Prostate gland (tissue), 2 donors: ENCODE measurements around the gene SH2D2A. TPM values are rescaled to one million over a fixed set of nuclear protein-coding genes. Genes with fewer than 3 reads are reported as not detected.

ENCODE experiments used
- DNase-seq: peaks from one replicate; pipeline ENCODE4 v3.0.0-alpha.2; 2019; ENCODE audit warnings: low spot score
- H3K27ac ChIP-seq, 2 donors: fragments of 200-600 bp; sonication (generic); 2 replicates each; pipeline ENCODE4 v1.5.1; 2017 to 2019
- H3K27me3 ChIP-seq: fragments of 200-600 bp; sonication (generic); replicated peaks from 2 replicates; pipeline ENCODE4 v1.5.1; 2019; ENCODE audit not compliant: insufficient read depth
- H3K36me3 ChIP-seq, 2 donors: fragments of 200-600 bp; sonication (generic); 1 replicate in 1 of 2; 2 replicates in 1 of 2; pipeline versions ENCODE4 v1.5.1 to v1.8.1; 2017 to 2019
- H3K4me1 ChIP-seq: fragments of 200-600 bp; sonication (generic); replicated peaks from 2 replicates; pipeline ENCODE4 v1.5.1; 2019
- H3K4me3 ChIP-seq, 2 donors: fragments of 200-600 bp; sonication (generic); 2 replicates each; pipeline ENCODE4 v1.5.1; 2017 to 2019
- H3K9me3 ChIP-seq: fragments of 200-600 bp; sonication (generic); 2 replicates; pipeline ENCODE4 v1.5.1; 2017
- CTCF ChIP-seq, 4 experiments: fragments of 200-600 bp in 2 of 4; fragments of 450-650 bp in 2 of 4; sonication (generic) in 2 of 4; IDR thresholded peaks; 1 replicate in 3 of 4; 2 replicates in 1 of 4; pipeline ENCODE4 v1.5.1; 2016 to 2019; ENCODE audit warnings: antibody characterized with exemption in 4 of 4, mild to moderate bottlenecking in 2 of 4, moderate library complexity in 2 of 4
- POLR2A ChIP-seq: fragments of 450-650 bp; IDR thresholded peaks from one replicate; pipeline ENCODE4 v1.6.1; 2016; ENCODE audit warnings: antibody characterized with exemption, mild to moderate bottlenecking
- POLR2AphosphoS5 ChIP-seq: sonication (generic); formaldehyde crosslinking; IDR thresholded peaks from one replicate; pipeline ENCODE4 v1.6.1; 2017; ENCODE audit warnings: antibody characterized with exemption
- WGBS: methylation state at CpG from one replicate; pipeline ENCODE4 v1.1.5; 2018; 5-methylcytosine and 5-hydroxymethylcytosine counted together
- intact Hi-C: fragments of 100-400 bp; cut with DNase I; formaldehyde crosslinking; loops from one replicate; pipeline ENCODE4 v1.14.2; 2022
- total RNA-seq, 2 donors: library from RNA; depleted of rRNA; stranded (reverse); fragments of >200 nt; gene quantifications; one replicate each; pipeline ENCODE4 v1.1.0, GENCODE V29; 2016

SH2D2A gene
- total RNA-seq, 2 donors from 2014 or later: 0.80 TPM; not detected in 1

DNA sequence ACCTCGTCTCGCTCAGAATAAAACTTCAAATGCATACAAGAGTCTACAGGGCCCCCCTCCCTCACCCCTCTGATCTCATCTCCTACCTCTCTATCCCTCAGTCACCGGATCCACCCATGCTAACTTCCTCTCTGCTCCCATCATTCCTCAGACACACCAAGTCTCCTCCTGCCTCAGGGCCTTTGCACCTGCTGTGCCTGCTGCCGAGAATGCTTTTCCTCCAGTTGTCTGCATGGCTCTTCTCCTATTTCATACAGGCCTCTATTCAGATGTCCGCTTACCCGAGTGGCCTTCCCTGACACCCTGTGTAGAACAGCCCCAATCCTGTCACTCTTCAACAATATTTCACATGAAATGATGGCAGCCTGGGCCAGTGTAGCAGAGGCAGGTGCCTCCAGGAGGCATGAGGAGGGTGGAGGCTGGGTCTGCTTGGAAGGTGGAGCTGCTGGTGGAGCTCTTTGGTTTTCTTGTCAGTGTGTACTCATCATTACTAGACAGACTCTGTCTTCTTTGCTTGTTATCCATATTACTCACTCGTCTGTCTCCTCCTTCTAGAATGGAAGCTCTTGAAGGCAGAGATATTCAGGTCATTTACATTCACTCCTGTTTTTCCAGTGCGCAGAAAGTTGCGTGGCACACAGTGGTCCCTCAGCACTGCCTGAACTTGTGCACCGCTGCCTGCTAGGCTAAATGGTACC lies 4.2 kb downstream of the SH2D2A start:
- intact Hi-C loops: no loop called here
- Histone ChIP-seq H3K4me1 (peaks cover 5% of the 10 kb centered on the region), H3K36me3 (no peaks in the 10 kb centered on the region), H3K27me3 (no peaks in the 10 kb centered on the region), H3K27ac (no peak overlapping the region), H3K4me3 (no peak overlapping the region), H3K9me3 (no peaks in the 10 kb centered on the region)
- 95% methylated on average over 10 of the region's 10 CpGs for WGBS
- no peak for DNase-seq
- TF ChIP-seq CTCF (IDR thresholded peaks at IDR 0.05) (no peak), POLR2A (no peak), POLR2AphosphoS5 (no peak)

DNA sequence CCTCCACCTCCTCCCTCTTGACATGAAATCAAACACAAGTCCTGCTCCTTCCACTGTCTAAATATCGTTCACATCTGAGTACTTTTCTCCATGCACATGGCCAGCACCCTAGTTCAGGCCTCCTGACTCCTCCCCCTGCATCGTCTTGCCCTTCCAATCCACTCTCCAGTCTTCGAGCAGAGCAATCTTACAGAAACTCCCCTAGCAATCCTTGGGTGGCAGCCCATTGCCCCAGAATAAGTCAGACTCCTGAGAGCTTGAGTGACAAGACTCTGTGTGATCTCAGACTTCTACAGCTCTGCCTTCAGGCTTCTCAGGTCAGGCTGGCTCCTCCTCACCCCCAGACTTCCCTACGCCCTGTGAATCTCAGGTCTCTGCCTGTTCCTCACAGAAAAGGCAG lies 5.5 kb downstream of the SH2D2A start:
- 64% methylated on average over 4 of the region's 4 CpGs for WGBS
- Histone ChIP-seq H3K27ac (no peak overlapping the region), H3K4me1 (peaks cover 5% of the 10 kb centered on the region), H3K4me3 (no peak overlapping the region), H3K9me3 (no peaks in the 10 kb centered on the region), H3K36me3 (no peaks in the 10 kb centered on the region), H3K27me3 (no peaks in the 10 kb centered on the region)
- TF ChIP-seq POLR2AphosphoS5 (no peak), CTCF (IDR thresholded peaks at IDR 0.05) (no peak), POLR2A (no peak)
- intact Hi-C loops: no loop called here
- DNase-seq: no peak

DNA sequence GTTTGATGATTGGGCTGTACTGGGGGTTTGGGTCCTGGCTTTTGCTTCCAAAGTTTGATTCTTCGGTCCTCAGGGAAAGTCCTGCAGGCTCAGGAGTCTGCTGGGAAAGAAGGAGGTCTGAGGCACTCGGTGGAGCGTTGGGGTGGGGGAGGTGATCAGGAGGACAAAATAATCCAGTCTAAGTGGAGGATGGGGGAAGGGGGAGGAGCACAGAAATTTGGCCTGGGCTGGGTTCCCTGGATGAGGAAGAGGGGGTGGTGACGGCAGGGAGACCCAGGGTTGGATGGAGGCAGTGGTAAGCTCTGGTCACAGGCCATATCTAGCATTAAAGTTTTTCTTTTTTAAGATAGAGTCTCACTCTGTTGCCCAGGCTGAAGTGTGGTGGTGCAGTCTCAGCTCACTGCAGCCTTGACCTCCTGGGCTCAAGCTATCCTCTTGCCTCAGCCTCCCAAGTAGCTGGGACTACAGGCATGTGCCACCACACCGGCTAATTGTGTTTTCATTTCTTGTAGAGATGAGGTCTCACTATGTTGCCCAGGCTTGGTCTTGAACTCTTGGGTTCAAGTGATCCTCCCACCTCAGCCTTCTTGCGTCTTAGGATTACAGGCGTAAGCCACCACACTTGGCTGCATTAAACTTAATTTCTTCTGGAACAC lies 6.8 kb downstream of the SH2D2A start:
- no peaks in the 10 kb centered on the region for H3K9me3 ChIP-seq
- TF ChIP-seq CTCF (IDR thresholded peaks at IDR 0.05) (no peak), POLR2A (no peak), POLR2AphosphoS5 (no peak)
- intact Hi-C loops: no loop called here
- peaks cover 9% of the 10 kb centered on the region for H3K4me1 ChIP-seq
- WGBS: 92% methylated on average over 7 of the region's 7 CpGs
- H3K36me3 ChIP-seq: no peaks in the 10 kb centered on the region
- H3K27ac ChIP-seq: no peak overlapping the region
- H3K4me3 ChIP-seq: no peak overlapping the region
- DNase-seq: no peak
- no peaks in the 10 kb centered on the region for H3K27me3 ChIP-seq

- no peak overlapping the region for H3K27ac ChIP-seq
- 95% methylated on average over 10 of the region's 10 CpGs for WGBS
Observed at GRCh38 chr1:156809281-156809680, 7.4 kb downstream of the SH2D2A start.

More at GRCh38 chr1:156809281-156809680, 7.4 kb downstream of the SH2D2A start:
- no peaks in the 10 kb centered on the region for H3K9me3 ChIP-seq
- H3K36me3 ChIP-seq: no peaks in the 10 kb centered on the region
- intact Hi-C loops: no loop called here
- no peak for DNase-seq
- peaks cover 9% of the 10 kb centered on the region for H3K4me1 ChIP-seq
- TF ChIP-seq POLR2AphosphoS5 (no peak), CTCF (IDR thresholded peaks at IDR 0.05) (no peak), POLR2A (no peak)
- no peaks in the 10 kb centered on the region for H3K27me3 ChIP-seq
- no peak overlapping the region for H3K4me3 ChIP-seq
